NCI-H82 treated with DMSO at 0.1 percent for 48 hours (cell line): Measurements from ENCODE around the gene CD7.

Source experiments
- DNase-seq: peaks from one replicate; lab custom pipeline; 2025; ENCODE audit not compliant: unreplicated experiment; lab: John Stamatoyannopoulos, UW

CD7 gene

DNA sequence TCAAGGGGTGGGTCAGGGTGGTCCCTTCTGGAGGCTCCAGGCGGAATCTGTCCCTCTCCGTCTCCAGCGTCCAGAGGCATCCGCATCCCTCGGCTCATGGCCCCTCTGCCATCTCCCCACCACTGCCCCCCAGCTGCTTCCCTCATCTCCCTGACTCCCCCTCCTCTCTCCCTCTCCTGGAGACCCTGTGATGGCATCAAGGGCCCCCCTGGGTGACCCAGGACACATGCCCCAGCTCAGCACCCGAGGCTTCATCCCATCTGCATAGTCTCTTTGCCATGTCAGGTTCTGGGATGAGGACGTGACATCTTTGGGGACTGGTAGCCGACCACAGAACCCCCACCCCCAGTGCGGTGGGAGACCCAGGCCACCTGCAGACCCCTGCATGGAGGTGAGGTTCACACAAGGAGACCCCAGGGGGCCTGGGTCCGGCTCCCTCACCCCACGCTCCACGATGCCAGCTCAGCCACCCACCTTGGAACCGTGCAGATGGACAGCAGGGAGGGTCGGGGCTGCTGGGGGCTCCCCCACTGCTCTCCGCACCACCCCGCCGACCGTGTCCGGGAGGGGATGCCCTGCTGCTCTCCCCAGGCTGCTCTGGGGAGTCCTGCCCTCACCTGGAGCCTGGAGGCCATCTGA is 12.4 kb upstream of the CD7 start:
- no peak for DNase-seq

GRCh38 chr17:82328994-82329507 is 11.6 kb upstream of the CD7 start:
- no peak for DNase-seq

DNA sequence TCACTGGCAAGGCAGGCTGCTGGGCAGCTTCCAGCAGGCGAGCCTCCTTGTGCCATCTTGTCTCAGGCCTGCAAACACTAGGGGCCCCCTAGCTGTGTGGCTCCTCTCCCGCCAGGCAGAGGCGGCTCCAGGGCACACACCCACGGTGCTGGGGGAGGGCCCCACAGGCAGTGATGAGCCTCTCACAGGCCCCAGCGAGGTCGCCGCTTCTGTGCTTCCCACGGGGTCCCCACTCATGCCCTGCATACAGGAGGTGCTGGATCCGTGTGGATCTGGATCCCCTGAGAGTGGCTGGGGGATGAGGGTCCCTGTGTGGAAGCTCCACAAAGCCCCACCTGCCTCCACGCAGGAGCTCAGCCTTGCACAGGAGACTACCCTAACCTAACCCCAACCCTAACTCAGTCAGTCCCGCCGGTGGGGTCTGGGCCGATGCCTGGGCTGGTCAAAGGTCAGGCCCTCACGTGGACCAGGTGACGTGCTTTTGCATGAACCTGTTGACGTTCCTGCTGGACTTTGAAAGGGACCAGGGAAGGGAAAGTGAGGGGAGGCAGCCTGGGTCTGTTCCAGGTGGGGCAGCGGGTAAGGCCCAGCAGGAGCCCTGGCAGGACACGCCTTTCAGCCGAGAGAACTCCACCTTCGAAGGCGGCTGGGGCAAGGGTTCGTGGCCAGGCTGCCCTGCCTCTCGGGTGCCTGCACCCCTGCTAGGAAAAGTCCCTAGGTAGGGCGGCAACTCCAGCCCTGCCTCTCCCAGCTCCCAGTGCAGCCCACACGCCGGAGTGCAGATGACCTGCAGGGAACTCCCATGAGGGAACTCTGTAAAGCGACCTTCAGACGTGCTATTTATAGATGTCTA is 11.0 kb upstream of the CD7 start:
- DNase-seq, result no peak

DNA sequence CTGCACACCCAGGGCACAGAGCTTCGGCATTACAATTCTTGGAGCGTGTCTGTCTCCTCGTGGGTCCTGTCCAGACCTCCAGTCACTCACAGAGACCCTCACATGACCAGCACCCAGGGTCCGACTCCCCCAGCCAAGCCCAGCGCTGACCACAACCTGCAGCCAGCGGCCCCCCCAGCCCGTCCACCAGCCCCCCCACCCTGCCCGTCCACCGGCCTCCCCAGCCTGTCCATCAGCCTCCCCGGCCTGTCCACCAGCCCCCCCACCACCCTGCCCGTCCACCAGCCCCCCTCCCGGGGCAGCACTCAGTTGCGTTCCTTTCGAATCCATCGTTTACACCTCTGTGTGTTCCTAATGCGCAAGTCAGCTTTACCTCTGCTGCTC is 10.3 kb upstream of the CD7 start:
- no peak for DNase-seq

GRCh38 chr17:82327289-82327688 is 9.9 kb upstream of the CD7 start:
- DNase-seq, result no peak

GRCh38 chr17:82325286-82326180 is 8.1 kb upstream of the CD7 start:
- DNase-seq, result no peak

GRCh38 chr17:82324566-82325285 is 7.3 kb upstream of the CD7 start:
- DNase-seq, result no peak

DNA sequence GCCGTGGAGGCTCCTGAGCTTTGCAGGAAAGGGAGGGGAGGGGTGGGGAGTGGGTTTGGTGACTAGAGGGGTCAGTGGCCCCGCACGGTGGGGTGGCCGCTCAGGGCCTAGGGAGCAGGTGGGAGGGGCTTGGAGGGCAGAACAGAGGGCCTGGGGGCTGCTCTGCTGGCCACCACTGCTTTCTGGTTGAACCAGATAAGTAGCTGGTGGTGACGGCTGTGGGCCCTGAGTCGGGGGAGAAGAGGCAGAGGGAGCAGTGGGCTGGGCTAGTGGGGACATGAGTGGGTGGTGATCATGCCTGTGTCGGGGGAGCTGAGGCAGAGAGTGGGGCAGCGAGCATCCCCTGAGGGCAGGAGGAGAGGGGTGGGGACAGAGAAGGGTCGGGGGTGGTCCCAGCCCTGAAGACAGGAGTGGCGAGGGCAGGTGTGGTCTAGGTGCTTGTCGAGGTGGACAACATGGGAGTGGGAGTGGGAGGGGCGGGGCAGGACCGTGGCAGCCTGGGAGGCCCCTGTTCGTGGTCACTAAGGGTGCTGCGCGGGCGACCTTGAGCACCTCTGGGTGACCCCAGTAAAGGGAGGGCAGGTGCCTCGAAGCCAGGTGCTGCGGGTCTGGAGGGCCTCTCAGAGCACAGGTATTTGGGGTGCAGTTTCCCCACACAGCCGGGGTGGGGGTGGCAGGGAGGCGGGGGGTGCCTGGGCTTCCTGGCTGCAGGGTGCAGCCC is 6.3 kb upstream of the CD7 start:
- DNase-seq, result no peak

GRCh38 chr17:82322526-82323453 is 5.4 kb upstream of the CD7 start:
- no peak for DNase-seq

- DNase-seq, result no peak
These were observed 4.6 kb upstream of the CD7 start for GRCh38 chr17:82321947-82322466.

DNA sequence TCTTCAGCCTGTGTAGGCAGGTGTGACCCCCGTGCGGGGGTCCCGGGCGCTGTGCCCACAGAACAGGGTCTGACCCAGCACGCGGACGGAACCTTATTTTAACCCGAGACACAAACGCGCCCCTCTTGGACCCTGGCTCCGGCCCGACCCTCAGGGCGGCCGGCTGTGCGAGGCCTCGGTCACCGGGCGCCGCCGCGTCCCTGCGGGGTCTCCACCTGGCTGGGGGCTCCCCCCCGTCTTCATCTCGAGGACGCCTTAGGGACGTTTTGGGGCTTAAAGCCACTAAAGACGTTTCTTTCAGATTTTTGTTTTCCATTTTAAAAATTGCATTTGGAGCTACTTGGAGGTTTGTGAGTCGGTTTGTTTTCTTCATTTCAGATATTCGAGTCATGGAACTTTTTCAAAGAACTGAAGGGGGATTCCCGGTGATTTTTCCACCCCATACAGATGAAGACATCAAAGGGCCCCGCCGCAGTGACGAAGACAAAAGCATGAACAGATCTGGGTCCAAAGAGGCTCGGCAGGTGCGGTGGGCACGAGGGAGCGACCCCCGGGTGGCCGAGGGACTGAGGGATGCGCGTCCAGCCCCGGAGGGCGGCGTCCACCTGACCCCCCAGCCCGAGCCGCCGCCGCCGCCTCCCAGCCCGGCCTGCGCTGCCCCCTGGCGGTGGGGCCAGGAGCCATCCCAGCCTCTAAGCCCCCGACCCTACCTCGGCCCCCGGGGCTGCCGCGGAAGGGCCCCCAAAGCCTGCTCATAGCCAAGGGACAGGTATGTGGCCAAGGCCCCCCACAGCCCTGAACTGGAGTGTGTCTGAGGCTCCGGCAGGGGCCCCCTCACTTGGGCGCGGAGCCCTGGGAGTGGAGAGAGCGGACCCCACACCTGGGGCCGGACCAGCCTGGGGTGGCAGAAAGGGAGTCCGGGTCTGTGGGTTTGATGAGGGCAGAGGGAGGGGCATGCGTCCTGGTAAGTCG is 3.8 kb upstream of the CD7 start:
- no peak for DNase-seq

- no peak for DNase-seq
These were observed 2.9 kb upstream of the CD7 start for GRCh38 chr17:82320140-82320840.

GRCh38 chr17:82319619-82320062 is 2.2 kb upstream of the CD7 start:
- DNase-seq, result no peak

DNA sequence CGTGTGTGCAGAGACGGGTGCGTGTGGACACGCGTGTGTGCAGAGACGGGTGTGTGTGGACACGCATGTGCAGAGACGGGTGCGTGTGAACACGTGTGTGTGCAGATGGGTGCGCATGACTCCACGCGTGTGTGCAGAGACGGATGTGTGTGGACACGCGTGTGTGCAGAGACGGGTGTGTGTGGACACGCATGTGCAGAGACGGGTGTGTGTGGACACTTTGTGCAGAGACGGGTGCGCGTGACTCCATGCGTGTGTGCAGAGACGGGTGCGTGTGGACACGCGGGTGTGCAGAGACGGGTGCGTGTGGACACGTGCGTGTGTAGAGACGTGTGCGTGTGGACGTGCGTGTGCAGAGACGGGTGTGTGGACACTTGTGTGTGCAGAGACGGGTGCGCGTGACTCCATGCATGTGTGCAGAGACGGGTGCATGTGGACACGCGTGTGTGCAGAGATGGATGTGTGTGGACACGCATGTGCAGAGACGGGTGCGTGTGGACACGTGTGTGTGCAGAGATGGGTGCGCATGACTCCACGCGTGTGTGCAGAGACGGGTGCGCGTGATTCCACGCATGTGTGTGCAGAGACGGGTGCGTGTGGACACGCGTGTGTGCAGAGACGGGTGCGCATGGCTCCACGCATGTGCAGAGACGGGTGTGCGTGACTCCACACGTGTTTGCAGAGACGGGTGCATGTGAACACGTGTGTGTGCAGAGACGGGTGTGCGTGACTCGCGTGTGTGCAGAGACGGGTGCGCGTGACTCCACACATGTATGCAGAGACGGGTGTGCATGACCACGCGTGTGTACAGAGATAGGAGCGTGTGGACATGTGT is 1.6 kb upstream of the CD7 start:
- no peak for DNase-seq

DNA sequence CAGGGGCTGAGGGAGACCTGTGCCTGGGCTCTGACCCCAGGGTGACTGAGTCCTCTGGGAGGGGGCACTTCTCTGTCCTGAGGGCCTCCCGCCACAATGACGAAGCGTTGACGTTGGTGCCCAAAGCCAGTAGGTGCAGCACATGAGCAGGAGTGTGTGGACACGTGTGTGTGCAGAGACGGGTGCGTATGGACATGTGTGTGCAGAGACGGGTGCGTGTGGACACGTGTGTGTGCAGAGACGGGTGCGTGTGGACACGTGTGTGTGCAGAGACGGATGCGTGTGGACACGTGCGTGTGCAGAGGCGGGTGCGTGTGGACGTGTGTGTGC is 726 bp upstream of the CD7 start:
- DNase-seq, result no peak

- DNase-seq, result no peak
These were observed 586 bp downstream of the CD7 start for GRCh38 chr17:82316651-82317393.
